Loucy (cell line): ENCODE data around the gene CTNNA2.

Experiments used
- CTCF ChIP-seq: fragments of 200-600 bp; sonication (generic); conservative IDR thresholded peaks from 2 replicates; pipeline ENCODE4 v1.5.1; 2014; ENCODE audit warnings: mild to moderate bottlenecking, antibody characterized with exemption, low read length
- EZH2phosphoT487 ChIP-seq: fragments of 200-600 bp; IDR thresholded peaks from 2 replicates; pipeline ENCODE4 v1.6.1; 2018; ENCODE audit warnings: antibody characterized with exemption, mild to moderate bottlenecking, moderate library complexity, borderline replicate concordance

GRCh38 chr2:80151651-80152050 lies 638.8 kb downstream of the CTNNA2 start:
- TF ChIP-seq CTCF (no peak), EZH2phosphoT487 (no peak)
